Left colon (tissue), 2 donors: ENCODE measurements around the gene RSAD1. TPM values are rescaled to one million over a fixed set of nuclear protein-coding genes. Genes with fewer than 3 reads are reported as not detected.

Experiments used
- ATAC-seq: fragments of 200-7000 bp; cut with Tn5 transposase; one replicate; pipeline ENCODE4 v1.9.1; 2020; ENCODE audit warnings: mild to moderate bottlenecking, moderate library complexity
- DNase-seq, 2 donors: peaks; one replicate each; pipeline ENCODE4 v3.0.0-alpha.2; 2020
- intact Hi-C, 2 donors: fragments of 100-400 bp; cut with DNase I in 1 of 2; cut with micrococcal nuclease in 1 of 2; formaldehyde crosslinking; loops; one replicate each; pipeline versions ENCODE4 v1.11.2 to v1.14.0; 2022; cut with DNase I, micrococcal nuclease
- total RNA-seq, 2 donors: library from RNA; stranded (reverse); fragmentation: NEBNext Ultra II Directional; extraction: Animal tissue kit (Norgen Biotek cat#: 25700); gene quantifications; one replicate each; pipeline ENCODE4 v1.2.1, GENCODE V29; 2021
- donor health status: DM: no; HTN: no; CAD: no.
- donor health status: DM: yes; HTN: yes; CAD: no.

The RSAD1 gene
- total RNA-seq, 2 donors from 2014 or later = 29.1 to 33.9 TPM

- ATAC-seq (peak; percentile 41), DNase-seq (no peak)
- intact Hi-C loops = no loop called here
Observed at GRCh38 chr17:50505591-50506130, 27.0 kb downstream of the RSAD1 start.

DNA sequence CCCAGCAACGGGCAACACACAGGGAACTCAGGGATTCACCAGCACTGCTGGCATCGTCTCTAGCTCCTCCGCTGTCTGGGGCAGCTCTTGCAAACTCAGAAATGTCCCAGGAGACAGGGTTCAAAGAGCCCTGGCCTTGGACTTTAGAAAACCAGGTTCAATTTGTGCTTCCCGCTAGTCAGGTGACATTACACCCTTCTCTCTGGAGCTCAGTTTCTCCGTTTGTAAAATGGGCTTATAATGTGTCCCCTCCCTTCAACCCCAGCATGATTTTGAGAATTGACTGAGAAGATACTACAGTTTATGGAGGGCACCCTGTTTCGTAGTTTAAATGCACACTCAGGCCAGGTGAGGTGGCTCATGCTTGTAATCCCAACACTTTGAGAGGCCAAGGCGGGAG lies 27.6 kb downstream of the RSAD1 start:
- DNase-seq = no peak
- no peak for ATAC-seq
- intact Hi-C loops = no loop called here

DNA sequence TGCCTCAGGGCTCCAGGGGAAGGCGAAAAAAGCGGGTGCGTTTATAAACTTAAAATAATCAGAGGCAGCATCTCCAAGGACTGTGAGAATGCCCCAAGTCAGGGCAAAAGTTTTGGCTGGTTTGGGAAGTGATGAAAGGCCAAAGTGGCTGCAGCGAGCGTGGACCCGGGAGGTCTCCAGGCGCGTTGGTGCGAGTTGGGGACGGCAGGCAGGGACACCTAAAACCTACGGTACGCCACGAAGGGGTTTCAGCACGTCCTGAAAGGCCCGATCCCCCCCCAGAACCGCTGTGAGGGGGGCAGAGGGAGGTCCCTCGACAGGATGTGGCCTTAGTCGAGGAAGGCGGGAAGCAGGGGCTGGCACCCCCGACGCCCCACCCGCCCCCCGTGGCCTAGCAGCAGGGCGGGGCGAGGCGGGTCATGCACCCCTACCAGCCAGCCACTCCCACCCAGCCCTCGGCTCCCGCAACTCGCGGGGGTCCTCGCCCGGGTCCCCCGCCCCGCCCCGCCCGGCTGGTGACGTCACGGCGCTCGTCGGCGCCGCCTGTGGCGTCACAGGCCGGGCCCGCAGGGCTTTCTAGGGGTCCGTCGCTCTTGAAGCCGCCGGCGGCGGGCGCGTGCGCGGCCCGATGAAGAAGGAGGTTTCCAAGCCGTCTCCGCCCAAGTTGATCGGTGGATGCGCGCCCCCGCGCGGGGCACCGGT lies 29.4 kb downstream of the RSAD1 start, which contains the start of gene MYCBPAP:
TSS of gene MYCBPAP (plus strand) at position 569 of the 702 bp plus-strand sequence. CDS start 236 bp downstream, outside the sequence.
- intact Hi-C loops = no loop called here
- DNase-seq (peak; percentile 84 to 92), ATAC-seq (peak; percentile 63)

GRCh38 chr17:50508573-50509460 lies 30.2 kb downstream of the RSAD1 start:
- intact Hi-C loops = no loop called here
- ATAC-seq (no peak), DNase-seq (no peak)

DNA sequence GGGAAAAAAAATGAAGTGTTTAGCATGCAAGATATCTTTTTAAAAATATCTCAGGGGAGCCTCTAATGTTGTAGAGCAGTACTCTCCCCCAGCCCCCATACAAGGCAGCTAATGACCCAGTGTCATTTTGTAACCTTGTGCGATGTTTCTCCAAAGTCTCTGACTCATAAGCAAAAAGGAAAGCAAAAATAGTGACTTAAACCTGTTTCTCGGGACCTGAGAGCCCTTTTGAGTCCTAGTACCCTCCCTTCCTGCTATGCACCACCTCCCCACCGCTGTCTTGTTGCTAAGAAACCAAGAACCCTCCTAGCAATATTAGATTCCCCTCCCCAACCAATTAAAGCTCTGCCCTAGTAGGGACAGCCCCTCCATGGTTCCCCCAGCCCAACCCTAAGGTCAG lies 32.4 kb downstream of the RSAD1 start:
- ATAC-seq = no peak
- no peak for DNase-seq
- intact Hi-C loops = no loop called here

GRCh38 chr17:50513495-50513894 lies 34.8 kb downstream of the RSAD1 start:
- ATAC-seq (no peak), DNase-seq (no peak)
- intact Hi-C loops = no loop called here

- intact Hi-C loops = no loop called here
- no peak for DNase-seq
- no peak for ATAC-seq
Observed at GRCh38 chr17:50514388-50514787, 35.7 kb downstream of the RSAD1 start.

DNA sequence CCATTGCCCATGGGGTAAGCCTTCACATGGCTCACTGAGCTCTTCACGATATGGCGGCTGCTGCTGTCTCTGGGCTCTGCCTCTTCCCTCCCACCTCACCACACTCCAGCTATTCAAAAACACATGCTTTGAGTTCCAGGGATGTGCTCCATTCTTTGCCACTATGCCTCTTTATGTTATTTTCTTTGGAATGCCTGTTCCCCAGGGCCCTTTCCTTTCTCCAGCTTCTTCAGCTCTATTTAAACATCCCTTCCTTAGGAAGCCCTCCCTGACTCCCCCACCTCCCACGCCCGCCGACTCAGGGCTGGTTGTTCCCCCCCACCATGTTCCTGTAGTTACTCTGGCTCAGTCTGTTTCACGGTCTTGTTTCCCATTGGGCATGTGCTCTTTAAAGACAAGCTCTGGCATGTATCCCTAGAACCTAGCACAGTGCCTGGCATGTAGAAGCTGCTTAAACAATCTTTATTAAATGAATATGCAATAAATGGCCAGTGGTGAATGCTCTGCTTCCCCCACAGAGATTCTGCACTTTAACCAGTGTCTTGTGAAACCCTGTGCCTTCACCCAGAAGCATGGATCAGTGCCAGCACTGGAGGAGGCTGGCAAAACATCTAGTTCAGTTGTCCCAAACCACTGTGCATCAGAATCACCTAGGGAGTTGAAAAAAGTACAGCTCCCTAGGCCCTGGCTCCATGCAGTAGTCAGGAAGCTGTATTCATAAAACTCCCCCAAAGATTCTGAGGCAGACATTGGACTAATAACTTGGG lies 36.5 kb downstream of the RSAD1 start:
- intact Hi-C loops = no loop called here
- ATAC-seq (no peak), DNase-seq (no peak)

GRCh38 chr17:50517011-50517410 lies 38.4 kb downstream of the RSAD1 start:
- DNase-seq (no peak), ATAC-seq (peak; percentile 63)
- intact Hi-C loops = no loop called here

DNA sequence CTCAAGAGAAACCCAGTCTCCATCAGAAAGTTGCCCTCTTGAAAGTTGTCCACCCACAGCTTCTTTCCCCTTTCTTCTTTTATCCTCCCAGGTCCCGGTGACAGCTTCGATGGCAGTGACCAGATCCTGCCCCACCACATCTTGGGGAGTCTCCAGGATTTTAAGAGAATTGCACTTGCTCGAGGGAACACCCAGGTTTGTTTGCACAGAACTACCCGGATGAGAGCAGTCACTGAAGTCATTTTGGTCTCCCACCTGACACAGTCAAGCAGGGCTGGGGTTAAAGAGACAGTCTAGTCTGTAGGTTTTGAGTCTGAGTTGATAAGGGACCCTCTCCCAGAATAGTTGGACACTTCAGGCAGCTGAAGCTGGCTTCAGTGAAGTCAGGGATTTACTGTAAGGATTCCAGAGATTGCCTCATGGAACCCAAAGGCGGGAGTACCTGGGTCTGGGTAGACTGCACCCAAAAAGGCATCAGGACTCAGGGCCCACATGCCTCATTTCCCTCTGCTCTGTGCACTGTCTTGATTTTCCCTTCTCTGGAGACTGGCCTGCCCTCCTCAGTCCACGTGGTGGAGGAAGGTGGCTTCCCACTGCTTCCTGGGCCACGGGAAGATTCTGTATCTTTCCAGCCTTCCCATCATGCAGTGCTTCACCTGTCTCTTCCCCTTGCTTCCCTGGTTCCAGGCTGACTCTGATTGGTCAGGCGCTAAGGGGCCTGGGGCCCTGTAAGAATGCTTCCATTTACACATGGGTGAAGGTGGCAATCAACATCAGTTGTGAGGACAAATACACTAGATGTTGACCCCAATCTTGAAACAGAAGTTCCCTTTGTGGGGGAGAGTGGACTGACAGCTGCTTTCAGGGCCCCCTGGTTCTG lies 39.1 kb downstream of the RSAD1 start:
- DNase-seq (no peak), ATAC-seq (peak; percentile 66)
- intact Hi-C loops = no loop called here

DNA sequence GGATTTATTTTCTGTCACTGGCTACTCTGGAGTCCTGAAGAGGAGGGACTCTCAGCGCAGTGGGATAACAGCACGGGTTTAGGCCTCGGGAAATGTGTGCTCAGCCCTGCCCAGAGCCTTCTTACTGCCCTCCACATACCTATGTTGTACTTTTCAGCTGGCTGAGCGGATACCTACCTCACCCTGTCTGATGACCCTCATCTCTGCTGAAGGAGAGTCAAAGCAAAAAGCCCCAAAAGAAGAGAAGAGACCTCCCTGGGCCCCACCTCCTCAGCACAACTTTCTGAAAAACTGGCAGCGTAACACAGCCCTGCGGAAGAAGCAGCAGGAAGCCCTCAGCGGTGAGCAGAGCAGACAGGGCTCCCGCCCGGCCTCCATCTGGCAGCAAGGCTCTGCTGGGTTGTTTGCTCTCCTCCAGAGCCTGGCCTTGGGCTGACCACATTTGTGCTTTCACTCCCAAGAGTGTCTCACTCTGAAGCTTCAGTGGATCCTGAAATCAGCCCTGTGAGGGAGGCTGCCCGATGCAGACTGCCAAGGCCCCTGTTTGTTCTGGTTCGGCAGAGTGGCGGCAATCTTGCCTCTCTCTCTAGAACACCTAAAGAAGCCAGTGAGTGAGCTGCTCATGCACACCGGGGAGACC lies 39.8 kb downstream of the RSAD1 start:
- ATAC-seq (peak; percentile 60), DNase-seq (no peak)
- intact Hi-C loops = no loop called here

DNA sequence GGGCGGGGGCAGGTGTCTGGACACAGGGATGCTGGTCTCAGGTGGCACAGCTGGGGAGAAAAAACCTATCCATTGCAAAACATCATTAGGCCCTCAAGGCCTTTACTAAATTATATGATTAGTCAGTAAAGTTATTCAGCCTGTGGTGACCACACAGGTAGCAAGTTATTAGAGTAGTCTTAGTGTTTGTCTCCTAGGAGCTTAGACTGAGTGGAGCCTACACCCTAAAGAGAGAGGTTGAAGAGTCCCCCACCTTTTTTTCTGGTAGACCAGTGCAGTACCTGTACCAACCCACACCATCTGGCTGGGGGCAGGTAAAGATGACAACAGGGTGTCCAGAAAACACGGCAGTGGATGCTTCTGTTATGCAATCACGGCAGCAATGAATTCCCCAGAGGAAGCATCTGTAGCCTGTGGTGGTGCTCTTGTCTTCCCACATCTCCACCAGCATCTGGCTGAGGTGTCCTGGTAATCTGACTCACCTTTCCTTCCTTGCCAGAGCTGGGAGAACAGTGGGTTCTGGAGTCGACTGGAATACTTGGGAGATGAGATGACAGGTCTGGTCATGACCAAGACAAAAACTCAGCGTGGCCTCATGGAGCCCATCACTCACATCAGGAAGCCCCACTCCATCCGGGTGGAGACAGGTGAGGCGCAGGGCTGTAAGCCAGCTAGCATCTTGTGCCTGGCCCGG lies 40.6 kb downstream of the RSAD1 start:
- ATAC-seq = no peak
- intact Hi-C loops = no loop called here
- no peak for DNase-seq

- ATAC-seq = no peak
Observed at GRCh38 chr17:50520483-50520882, 41.8 kb downstream of the RSAD1 start.

DNA sequence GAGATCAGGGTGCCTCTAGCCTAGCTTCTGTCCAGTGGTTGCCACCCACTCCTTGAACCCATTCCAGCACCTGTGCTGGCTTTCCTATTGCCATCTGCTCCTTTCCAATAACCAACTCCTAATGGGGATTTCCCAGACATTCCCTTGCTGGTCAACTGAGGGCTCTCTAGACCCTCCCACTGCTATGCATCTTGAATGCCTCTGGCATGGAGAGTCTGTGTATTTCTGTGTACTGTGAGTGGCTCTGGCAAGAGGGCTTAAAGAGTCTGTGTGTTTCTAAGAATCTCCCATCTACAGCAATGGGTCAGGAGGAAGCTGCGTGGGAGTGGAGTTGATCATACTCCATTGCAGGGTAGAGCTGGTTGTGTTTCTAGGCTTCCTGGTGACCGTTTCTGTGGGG lies 42.9 kb downstream of the RSAD1 start:
- DNase-seq = no peak
- ATAC-seq = no peak
- intact Hi-C loops = no loop called here

More at GRCh38 chr17:50520483-50520882, 41.8 kb downstream of the RSAD1 start:
- DNase-seq = no peak
- intact Hi-C loops = no loop called here

DNA sequence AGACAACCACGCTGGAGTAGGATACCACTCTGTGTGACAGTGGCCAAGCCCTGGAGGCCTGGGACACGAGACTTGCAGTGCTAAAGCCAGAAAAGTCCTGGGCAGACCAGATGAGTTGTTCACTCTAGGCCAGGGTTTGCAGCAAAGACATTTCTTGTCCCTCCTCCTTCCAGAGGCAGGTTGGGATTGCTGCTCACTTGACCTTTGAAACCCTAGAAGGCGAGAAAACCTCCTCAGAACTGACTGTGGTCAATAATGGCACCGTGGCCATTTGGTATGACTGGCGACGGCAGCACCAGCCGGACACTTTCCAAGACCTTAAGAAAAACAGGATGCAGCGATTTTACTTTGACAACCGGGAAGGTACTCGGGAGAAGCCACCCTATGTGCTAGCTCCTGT lies 44.1 kb downstream of the RSAD1 start:
- intact Hi-C loops = no loop called here
- no peak for DNase-seq
- no peak for ATAC-seq

- ATAC-seq = no peak
- intact Hi-C loops = no loop called here
- DNase-seq = no peak
Observed at GRCh38 chr17:50523208-50523607, 44.5 kb downstream of the RSAD1 start.

DNA sequence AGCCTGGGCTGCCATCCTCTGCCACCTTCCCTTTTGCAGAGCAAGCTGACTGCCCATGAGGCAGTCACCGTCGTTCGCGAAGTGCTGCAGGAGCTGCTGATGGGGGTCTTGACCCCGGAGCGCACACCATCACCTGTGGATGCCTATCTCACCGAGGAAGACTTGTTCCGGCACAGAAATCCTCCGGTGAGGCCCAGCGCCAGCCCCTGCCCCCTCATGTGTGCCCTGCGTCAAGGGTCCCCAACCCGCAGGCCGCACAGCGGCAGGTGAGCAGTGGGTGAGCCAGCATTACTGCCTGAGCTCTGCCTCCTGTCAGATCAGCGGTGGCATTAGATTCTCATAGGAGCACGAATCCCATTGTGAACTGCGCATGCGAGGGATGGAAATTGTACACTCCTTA lies 46.2 kb downstream of the RSAD1 start:
- intact Hi-C loops = no loop called here
- ATAC-seq = no peak

More for the DNA sequence above, 46.2 kb downstream of the RSAD1 start:
- DNase-seq = no peak
